Progenitor cell of endocrine pancreas (in vitro differentiated cells): Measurements from ENCODE around the gene KRT72. TPM values are rescaled to one million over a fixed set of nuclear protein-coding genes. Genes with fewer than 3 reads are reported as not detected.

Source experiments
- DNase-seq: peaks from one replicate; pipeline ENCODE4 v3.0.0; 2021; ENCODE audit warnings: low spot score; ENCODE audit not compliant: unreplicated experiment
- H3K27ac Mint-ChIP-seq: 2 replicates; pipeline ENCODE4 v1.8.0; 2021; ENCODE audit warnings: mild to moderate bottlenecking, moderate library complexity, mixed read lengths
- H3K27me3 Mint-ChIP-seq: 2 replicates; pipeline ENCODE4 v1.8.0; 2021; ENCODE audit warnings: mixed read lengths
- H3K36me3 Mint-ChIP-seq: 2 replicates; pipeline ENCODE4 v1.8.0; 2022; ENCODE audit warnings: mixed read lengths; ENCODE audit not compliant: insufficient read depth
- H3K4me1 Mint-ChIP-seq: 2 replicates; pipeline ENCODE4 v1.8.0; 2021; ENCODE audit warnings: low read depth, mixed read lengths
- H3K4me3 Mint-ChIP-seq: 2 replicates; pipeline ENCODE4 v1.8.0; 2021; ENCODE audit warnings: low read depth, mild to moderate bottlenecking, moderate library complexity, mixed read lengths
- H3K9me3 Mint-ChIP-seq: 2 replicates; pipeline ENCODE4 v1.8.0; 2021; ENCODE audit warnings: low read depth, mixed read lengths
- CTCF ChIP-seq: fragments of 200-600 bp; sonication (generic); IDR thresholded peaks from one replicate; pipeline ENCODE4 v1.5.0; 2021; ENCODE audit warnings: antibody characterized with exemption, mild to moderate bottlenecking; ENCODE audit not compliant: unreplicated experiment
- total RNA-seq: library from RNA; stranded (reverse); gene quantifications from 2 replicates; pipeline ENCODE4 v1.2.1, GENCODE V29; 2021

Gene KRT72
- total RNA-seq, 1 donor from 2014 or later: not detected

DNA sequence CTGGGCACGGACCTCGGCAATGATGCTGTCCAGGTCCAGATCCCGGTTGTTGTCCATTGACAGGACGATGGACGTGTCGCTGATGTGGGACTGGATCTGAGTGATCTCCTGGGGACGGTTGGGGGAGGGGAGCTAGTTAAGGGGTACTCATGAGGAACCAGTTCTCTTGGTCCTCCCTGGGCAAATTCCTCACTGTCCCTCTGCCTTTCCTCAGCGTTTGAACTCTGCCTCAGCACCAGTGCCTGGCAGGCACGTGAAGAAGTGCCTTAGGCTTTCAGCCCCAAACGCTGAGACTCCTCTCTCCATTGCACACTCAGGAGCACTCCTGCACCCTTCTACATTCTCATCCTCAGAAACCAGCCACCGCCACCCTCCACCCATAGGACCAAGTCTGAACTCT is 9.7 kb downstream of the KRT72 start:
- no peak for DNase-seq
- Mint-ChIP-seq H3K9me3 (no peaks in the 10 kb centered on the region), H3K36me3 (no peaks in the 10 kb centered on the region), H3K27me3 (peaks cover 40% of the 10 kb centered on the region), H3K4me3 (no peak overlapping the region), H3K4me1 (peaks cover 5% of the 10 kb centered on the region), H3K27ac (no peak overlapping the region)
- TF ChIP-seq CTCF: no peak

GRCh38 chr12:52590021-52590420 is 11.2 kb downstream of the KRT72 start:
- no peak for TF ChIP-seq CTCF
- Mint-ChIP-seq H3K4me3 (no peak overlapping the region), H3K4me1 (no peaks in the 10 kb centered on the region), H3K9me3 (no peaks in the 10 kb centered on the region), H3K27ac (no peak overlapping the region), H3K27me3 (peaks cover 52% of the 10 kb centered on the region), H3K36me3 (no peaks in the 10 kb centered on the region)
- no peak for DNase-seq

- Mint-ChIP-seq H3K4me1 (no peaks in the 10 kb centered on the region), H3K27ac (no peak overlapping the region), H3K27me3 (peaks cover 42% of the 10 kb centered on the region), H3K4me3 (no peak overlapping the region), H3K9me3 (no peaks in the 10 kb centered on the region), H3K36me3 (no peaks in the 10 kb centered on the region)
- no peak for DNase-seq
- no peak for TF ChIP-seq CTCF
These were observed 13.7 kb downstream of the KRT72 start for GRCh38 chr12:52587563-52587962.

DNA sequence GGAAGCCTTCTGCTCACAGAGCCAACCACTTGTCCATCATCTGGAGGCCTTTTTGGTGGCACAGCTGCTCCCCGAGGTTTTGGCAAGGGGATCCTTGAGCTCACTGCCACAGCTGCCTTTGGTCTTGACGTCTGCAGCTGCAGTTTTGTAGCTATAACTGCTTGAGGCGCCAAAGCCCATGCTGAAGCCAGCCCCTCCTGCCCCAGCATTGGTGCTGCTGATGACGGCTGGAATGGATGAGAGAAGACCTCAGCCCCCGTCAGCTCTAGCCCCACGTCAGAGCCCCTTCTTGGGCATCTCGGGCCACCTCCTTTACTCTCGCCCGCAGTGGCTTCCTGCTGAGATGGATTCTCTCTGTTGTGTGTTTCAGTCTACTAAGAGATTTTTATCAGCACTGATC is 15.3 kb downstream of the KRT72 start:
- H3K36me3 Mint-ChIP-seq: no peaks in the 10 kb centered on the region
- peaks cover 43% of the 10 kb centered on the region for H3K27me3 Mint-ChIP-seq
- TF ChIP-seq CTCF: no peak
- no peaks in the 10 kb centered on the region for H3K9me3 Mint-ChIP-seq
- no peaks in the 10 kb centered on the region for H3K4me1 Mint-ChIP-seq
- H3K4me3 Mint-ChIP-seq: no peak overlapping the region
- DNase-seq: no peak
- no peak overlapping the region for H3K27ac Mint-ChIP-seq

DNA sequence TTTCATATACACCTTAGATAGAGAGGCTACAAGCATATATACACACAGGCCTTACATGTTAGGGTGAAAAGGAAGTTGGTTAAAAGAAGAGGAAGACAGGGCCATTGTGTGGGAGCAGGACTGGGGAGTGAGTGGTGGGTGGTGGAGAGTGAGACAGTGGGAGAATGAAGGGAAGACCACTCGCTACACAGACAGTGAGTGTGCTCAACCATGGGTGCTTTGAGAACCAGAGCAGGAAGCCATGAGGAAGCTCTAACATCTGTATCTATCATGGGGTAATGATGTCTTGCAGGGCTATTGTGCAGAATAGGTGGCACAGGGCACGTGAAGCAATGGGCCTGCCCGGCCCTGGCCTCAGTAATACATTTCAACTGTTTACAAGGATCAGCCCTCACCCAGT is 16.2 kb downstream of the KRT72 start:
- no peaks in the 10 kb centered on the region for H3K4me1 Mint-ChIP-seq
- no peaks in the 10 kb centered on the region for H3K36me3 Mint-ChIP-seq
- DNase-seq: no peak
- peaks cover 51% of the 10 kb centered on the region for H3K27me3 Mint-ChIP-seq
- no peak overlapping the region for H3K4me3 Mint-ChIP-seq
- H3K9me3 Mint-ChIP-seq: no peaks in the 10 kb centered on the region
- no peak for TF ChIP-seq CTCF
- no peak overlapping the region for H3K27ac Mint-ChIP-seq
